Measurements from ENCODE around the gene ARHGDIB.

- no peak for TF ChIP-seq CTCF (IDR thresholded peaks at IDR 0.05; ENCODE audit: insufficient read depth, low read length)
- TF ChIP-seq SPI1 (IDR thresholded peaks at IDR 0.05; ENCODE audit: borderline replicate concordance, low read depth), result no peak
- no peak for TF ChIP-seq GABPA (IDR thresholded peaks at IDR 0.05; ENCODE audit: low read depth)
- no peak for TF ChIP-seq POLR2AphosphoS5 (IDR thresholded peaks at IDR 0.05; ENCODE audit: low read depth)
- TF ChIP-seq REST (IDR thresholded peaks at IDR 0.05; ENCODE audit: insufficient replicate concordance, low read depth), result no peak
Observed at GRCh38 chr12:14949631-14950030, 11.8 kb downstream of the ARHGDIB start.
